ENCODE measurements around the gene RNF115. TPM values are rescaled to one million over a fixed set of nuclear protein-coding genes. Genes with fewer than 3 reads are reported as not detected.

RNF115 gene
- total and polyA plus RNA-seq, 2 of the 13 experiments (the other 11 are each of a cell fraction or from before 2014, with no cell fraction given) = 6.0 to 10.1 TPM

GRCh38 chr1:145707183-145707867 lies 116.6 kb downstream of the RNF115 start, which contains the start of gene PDZK1 (continued):
- TF ChIP-seq, protein P1, sequence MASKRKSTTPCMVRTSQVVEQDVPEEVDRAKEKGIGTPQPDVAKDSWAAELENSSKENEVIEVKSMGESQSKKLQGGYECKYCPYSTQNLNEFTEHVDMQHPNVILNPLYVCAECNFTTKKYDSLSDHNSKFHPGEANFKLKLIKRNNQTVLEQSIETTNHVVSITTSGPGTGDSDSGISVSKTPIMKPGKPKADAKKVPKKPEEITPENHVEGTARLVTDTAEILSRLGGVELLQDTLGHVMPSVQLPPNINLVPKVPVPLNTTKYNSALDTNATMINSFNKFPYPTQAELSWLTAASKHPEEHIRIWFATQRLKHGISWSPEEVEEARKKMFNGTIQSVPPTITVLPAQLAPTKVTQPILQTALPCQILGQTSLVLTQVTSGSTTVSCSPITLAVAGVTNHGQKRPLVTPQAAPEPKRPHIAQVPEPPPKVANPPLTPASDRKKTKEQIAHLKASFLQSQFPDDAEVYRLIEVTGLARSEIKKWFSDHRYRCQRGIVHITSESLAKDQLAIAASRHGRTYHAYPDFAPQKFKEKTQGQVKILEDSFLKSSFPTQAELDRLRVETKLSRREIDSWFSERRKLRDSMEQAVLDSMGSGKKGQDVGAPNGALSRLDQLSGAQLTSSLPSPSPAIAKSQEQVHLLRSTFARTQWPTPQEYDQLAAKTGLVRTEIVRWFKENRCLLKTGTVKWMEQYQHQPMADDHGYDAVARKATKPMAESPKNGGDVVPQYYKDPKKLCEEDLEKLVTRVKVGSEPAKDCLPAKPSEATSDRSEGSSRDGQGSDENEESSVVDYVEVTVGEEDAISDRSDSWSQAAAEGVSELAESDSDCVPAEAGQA (IDR thresholded peaks at IDR 0.05; ENCODE audit: low read depth) = no peak
- TF ChIP-seq, protein P1 (CRISPR knock-in tag; IDR thresholded peaks at IDR 0.05; ENCODE audit: borderline replicate concordance) = no peak
- TF ChIP-seq ZNF552 (CRISPR knock-in tag; IDR thresholded peaks at IDR 0.05; ENCODE audit: borderline replicate concordance) (0 out of 2 replicates have a peak, but pooled peaks have one; percentile 39), SYNCRIP (IDR thresholded peaks at IDR 0.05; ENCODE audit: insufficient read depth, low read depth, low read length) (no peak), FOXP1 (IDR thresholded peaks at IDR 0.05) (no peak), FOXP1 (CRISPR knock-in tag; IDR thresholded peaks at IDR 0.05) (no peak), SAP130 (CRISPR knock-in tag; IDR thresholded peaks at IDR 0.05; ENCODE audit: low read depth) (peak; percentile 85), GTF2F1 (IDR thresholded peaks at IDR 0.05; ENCODE audit: low read length) (no peak), ZSCAN5A (CRISPR knock-in tag; IDR thresholded peaks at IDR 0.05; ENCODE audit: borderline replicate concordance) (no peak), ZNF772 (CRISPR knock-in tag; IDR thresholded peaks at IDR 0.05) (no peak), DNMT3B (CRISPR knock-in tag; conservative IDR thresholded peaks at IDR 0.05) (no peak), RARG (CRISPR knock-in tag; IDR thresholded peaks at IDR 0.05; ENCODE audit: low read depth) (no peak), GFI1 (CRISPR knock-in tag; IDR thresholded peaks at IDR 0.05; ENCODE audit: borderline replicate concordance) (peak; percentile 93), ZFAT (CRISPR knock-in tag; conservative IDR thresholded peaks at IDR 0.05) (no peak), ATF1 (CRISPR knock-in tag; IDR thresholded peaks at IDR 0.05) (no peak), SIX1 (CRISPR knock-in tag; IDR thresholded peaks at IDR 0.05; ENCODE audit: borderline replicate concordance) (no peak), ZNF788 (CRISPR knock-in tag; IDR thresholded peaks at IDR 0.05; ENCODE audit: borderline replicate concordance) (no peak), ZNF256 (CRISPR knock-in tag; conservative IDR thresholded peaks at IDR 0.05) (0 out of 2 replicates have a peak, but pooled peaks have one; percentile 67)
- TF ChIP-seq, protein P2, sequence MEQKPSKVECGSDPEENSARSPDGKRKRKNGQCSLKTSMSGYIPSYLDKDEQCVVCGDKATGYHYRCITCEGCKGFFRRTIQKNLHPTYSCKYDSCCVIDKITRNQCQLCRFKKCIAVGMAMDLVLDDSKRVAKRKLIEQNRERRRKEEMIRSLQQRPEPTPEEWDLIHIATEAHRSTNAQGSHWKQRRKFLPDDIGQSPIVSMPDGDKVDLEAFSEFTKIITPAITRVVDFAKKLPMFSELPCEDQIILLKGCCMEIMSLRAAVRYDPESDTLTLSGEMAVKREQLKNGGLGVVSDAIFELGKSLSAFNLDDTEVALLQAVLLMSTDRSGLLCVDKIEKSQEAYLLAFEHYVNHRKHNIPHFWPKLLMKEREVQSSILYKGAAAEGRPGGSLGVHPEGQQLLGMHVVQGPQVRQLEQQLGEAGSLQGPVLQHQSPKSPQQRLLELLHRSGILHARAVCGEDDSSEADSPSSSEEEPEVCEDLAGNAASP (CRISPR knock-in tag; IDR thresholded peaks at IDR 0.05; ENCODE audit: borderline replicate concordance) = peak; percentile 22; the same call in 1 of the 2 replicates

Measured in HepG2 (cell line).